CD4-positive, alpha-beta memory T cell (primary cell): ENCODE results near the gene NACC1. TPM values are rescaled to one million over a fixed set of nuclear protein-coding genes. Genes with fewer than 3 reads are reported as not detected.
A peak's percentile ranks its signal among the peaks of the same experiment; 100 is the strongest.

Experiments used
- CTCF ChIA-PET: fragments of 350-600 bp; sonication (Branson Sonifier 250); formaldehyde crosslinking; loops from one replicate; lab custom pipeline; 2021; ENCODE audit warnings: inconsistent platforms; ENCODE audit not compliant: partially characterized antibody; lab: Charles Lee
- POLR2A ChIA-PET: fragments of 350-600 bp; sonication (Branson Sonifier 250); formaldehyde crosslinking; loops from one replicate; lab custom pipeline; 2021; ENCODE audit not compliant: partially characterized antibody; lab: Charles Lee
- DNase-seq, 5 donors: peaks; one replicate each; pipeline versions ENCODE4 v3.0.0 to v3.0.0-alpha.2; 2020 to 2022; ENCODE audit warnings: mixed read lengths in 1 of 5
- H3K27ac ChIP-seq: one replicate; pipeline ENCODE4 v1.7.0; 2013; ENCODE audit warnings: low read depth, low read length
- H3K27me3 ChIP-seq: 2 replicates; pipeline ENCODE4 v1.7.0; 2013; ENCODE audit warnings: mild to moderate bottlenecking, low read length, moderate library complexity; ENCODE audit not compliant: insufficient read depth
- H3K36me3 ChIP-seq: 2 replicates; pipeline ENCODE4 v1.7.0; 2013; ENCODE audit warnings: mild to moderate bottlenecking, low read length, moderate library complexity; ENCODE audit not compliant: insufficient read depth
- H3K4me1 ChIP-seq: 2 replicates; pipeline ENCODE4 v1.7.0; 2013; ENCODE audit warnings: mild to moderate bottlenecking, low read length, moderate library complexity; ENCODE audit not compliant: insufficient read depth
- H3K4me3 ChIP-seq, 2 donors: one replicate each; pipeline ENCODE4 v1.7.0; 2013; ENCODE audit warnings: low read length in 2 of 2, mild to moderate bottlenecking in 1 of 2
- H3K9me3 ChIP-seq, 2 donors: one replicate each; pipeline ENCODE4 v1.7.0; 2013; ENCODE audit warnings: low read length in 2 of 2, control low read depth in 1 of 2; ENCODE audit not compliant: control insufficient read depth in 1 of 2
- H3K27ac Mint-ChIP-seq, 7 donors: one replicate each; pipeline ENCODE4 v1.8.0; 2020 to 2021; ENCODE audit warnings: mixed read lengths in 7 of 7, mild to moderate bottlenecking in 6 of 7, inconsistent platforms in 3 of 7, moderate library complexity in 3 of 7
- H3K27me3 Mint-ChIP-seq, 2 donors: one replicate each; pipeline ENCODE4 v1.8.0; 2020 to 2021; ENCODE audit warnings: mixed read lengths in 2 of 2
- H3K36me3 Mint-ChIP-seq, 2 donors: one replicate each; pipeline ENCODE4 v1.8.0; 2020 to 2021; ENCODE audit warnings: mixed read lengths in 2 of 2, inconsistent platforms in 1 of 2, mild to moderate bottlenecking in 1 of 2
- H3K4me1 Mint-ChIP-seq, 4 donors: one replicate each; pipeline ENCODE4 v1.8.0; 2020 to 2021; ENCODE audit warnings: mixed read lengths in 4 of 4, mild to moderate bottlenecking in 1 of 4
- H3K4me3 Mint-ChIP-seq, 8 donors: one replicate each; pipeline ENCODE4 v1.8.0; 2020 to 2021; ENCODE audit warnings: mixed read lengths in 8 of 8, mild to moderate bottlenecking in 7 of 8, moderate library complexity in 6 of 8, inconsistent platforms in 3 of 8
- H3K9me3 Mint-ChIP-seq, 8 donors: one replicate each; pipeline ENCODE4 v1.8.0; 2020 to 2021; ENCODE audit warnings: mixed read lengths in 8 of 8, mild to moderate bottlenecking in 5 of 8, inconsistent platforms in 3 of 8, moderate library complexity in 1 of 8
- intact Hi-C: fragments of 100-400 bp; cut with micrococcal nuclease; formaldehyde crosslinking; loops from one replicate; pipeline ENCODE4 v1.15.1; 2023
- polyA plus RNA-seq, 2 donors: library from polyadenylated mRNA; unstranded; fragments of 300-500 nt; fragmentation: Illumina TruSeq; gene quantifications; one replicate each; pipeline ENCODE4 v1.2.3, GENCODE V29; 2021
- total RNA-seq, 2 experiments: library from RNA; stranded (reverse); gene quantifications; one replicate each; pipeline ENCODE4 v1.2.3, GENCODE V29; 2021

Gene NACC1
- 10 to 100 TPM; 25.8 to 34.1 TPM for total RNA-seq
- polyA plus RNA-seq = 1 to 10 TPM in 1 of 2 donors, under 1 TPM in 1; 0.15 to 1.8 TPM

DNA sequence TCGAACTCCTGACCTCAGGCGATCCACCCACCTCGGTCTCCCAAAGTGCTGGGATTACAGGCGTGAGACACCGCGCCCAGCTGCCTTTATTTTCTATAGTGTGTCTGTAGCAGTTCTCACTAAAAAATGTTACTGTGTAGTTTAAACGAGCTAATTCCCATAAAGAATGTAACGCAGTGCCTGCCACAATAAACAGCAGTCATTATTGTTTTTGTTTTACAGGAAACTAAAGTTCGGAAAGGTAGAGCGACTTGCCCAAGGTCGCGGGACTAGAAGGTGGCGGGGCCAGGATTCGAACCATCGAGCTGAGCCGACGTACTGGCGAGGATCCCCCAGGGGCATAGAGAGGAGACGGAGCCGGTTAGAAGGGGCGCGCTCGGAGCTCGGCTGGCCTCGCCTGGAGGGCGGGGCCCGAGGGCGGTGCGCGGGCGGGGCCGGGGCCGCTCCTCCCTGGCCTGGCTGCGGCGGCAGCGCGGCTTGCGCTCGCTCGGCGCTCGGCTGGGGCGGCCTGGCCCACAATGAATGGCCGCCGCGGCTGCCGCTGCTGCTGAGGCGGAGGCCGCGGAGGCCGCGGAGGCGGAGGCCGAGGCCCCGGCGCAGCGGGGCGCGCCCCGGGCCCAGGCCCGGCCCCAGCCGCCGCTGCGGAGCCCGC, at the start of gene NACC1:
Gene NACC1, plus strand, starts transcription at position 493 of the 652 bp plus-strand sequence. CDS start 16,944 bp downstream, outside the sequence.
- peak; percentile 84 to 90 (median 88) for DNase-seq
- H3K36me3 Mint-ChIP-seq = peaks cover 0 to 19% of the 10 kb centered on the region in 2 donors
- Histone ChIP-seq H3K4me3 (peak within 1 kb of the TSS; percentile 79 to 94), H3K27me3 (no peaks in the 10 kb centered on the region), H3K27ac (peak within 1 kb of the TSS; percentile 65), H3K9me3 (no peaks in the 10 kb centered on the region), H3K4me1 (peaks cover 60% of the 10 kb centered on the region), H3K36me3 (peaks cover 5% of the 10 kb centered on the region)
- POLR2A ChIA-PET = interaction anchor here (0.6 to 7.2 kb wide), 20 partner anchors 13 to 1545 kb away, joined by 3 to 132 read pairs (median 4); partner anchors contain the start of genes CALR, IER2, JUNB and LYL1
- H3K27ac Mint-ChIP-seq = peak within 1 kb of the TSS; percentile 89 to 97 (median 92)
- peaks cover 0 to 2% (median 0%) of the 10 kb centered on the region in 8 donors for H3K9me3 Mint-ChIP-seq
- H3K4me1 Mint-ChIP-seq = peaks cover 22 to 67% (median 46%) of the 10 kb centered on the region in 4 donors
- CTCF ChIA-PET = interaction anchor here (0.6 to 5.1 kb wide), 7 partner anchors 13 to 160 kb away, joined by 3 to 35 read pairs (median 4); partner anchors contain the start of genes IER2 and STX10
- H3K27me3 Mint-ChIP-seq = no peaks in the 10 kb centered on the region
- intact Hi-C loops = loop anchor here (2.0 to 5.0 kb wide), 4 partner anchors 15 to 144 kb away; no protein-coding TSS in a partner anchor
- H3K4me3 Mint-ChIP-seq = peak within 1 kb of the TSS; percentile 91 to 98 (median 96)

- H3K4me3 Mint-ChIP-seq = no peak overlapping the region
- no peaks in the 10 kb centered on the region for H3K36me3 Mint-ChIP-seq
- Histone ChIP-seq H3K36me3 (no peaks in the 10 kb centered on the region), H3K4me1 (no peaks in the 10 kb centered on the region), H3K27ac (no peak overlapping the region), H3K9me3 (no peaks in the 10 kb centered on the region), H3K4me3 (no peak overlapping the region), H3K27me3 (no peaks in the 10 kb centered on the region)
- no peaks in the 10 kb centered on the region for H3K9me3 Mint-ChIP-seq
- DNase-seq = no peak
- ChIA-PET POLR2A (no interaction called here), CTCF (interaction anchor here (1.2 kb wide), 1 partner anchor 9 kb away, joined by 5 read pairs; no protein-coding TSS in a partner anchor)
- peaks cover 0 to 1% of the 10 kb centered on the region in 2 donors for H3K27me3 Mint-ChIP-seq
- peak overlapping the region in 2 of 7 donors; percentile 60 for H3K27ac Mint-ChIP-seq
- no peaks in the 10 kb centered on the region for H3K4me1 Mint-ChIP-seq
- intact Hi-C loops = no loop called here
These were observed 48.4 kb upstream of the NACC1 start for GRCh38 chr19:13069415-13070359.

DNA sequence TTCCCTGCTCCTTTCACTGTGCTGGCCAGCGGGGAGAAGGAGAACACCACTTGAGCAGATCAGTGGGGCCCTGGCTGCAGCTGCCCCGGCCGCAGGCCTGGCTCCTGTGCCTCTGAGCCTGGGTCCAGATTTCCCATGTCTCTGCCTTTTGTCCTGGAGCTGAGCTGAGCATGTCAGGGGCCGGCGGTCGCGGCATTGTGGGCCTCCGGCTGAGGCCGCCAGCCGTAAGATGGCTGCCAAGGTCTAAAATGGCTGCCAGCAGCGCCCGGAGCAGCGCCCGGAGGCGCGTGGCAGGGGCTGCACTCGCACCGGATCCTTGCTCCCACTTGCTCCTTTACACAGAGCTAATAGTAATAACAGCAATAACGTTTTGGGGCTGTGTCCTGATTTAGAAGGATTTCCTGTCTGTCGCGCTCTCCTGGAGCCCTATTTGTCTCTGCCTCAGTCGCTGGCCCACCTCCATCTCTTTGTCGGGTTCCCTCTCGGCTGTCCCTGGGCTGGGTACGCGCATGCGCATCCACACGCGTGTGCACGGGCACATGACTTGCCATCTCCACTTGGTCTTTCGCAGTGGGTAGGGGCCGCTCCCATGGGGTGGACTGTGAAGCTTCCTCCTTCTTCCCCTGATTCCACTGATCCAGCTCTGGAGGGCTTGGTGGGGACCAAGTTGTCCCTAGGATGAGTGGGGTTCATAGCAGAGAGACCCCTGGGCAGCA, 47.5 kb upstream of the NACC1 start:
- DNase-seq = no peak
- Histone ChIP-seq H3K27ac (no peak overlapping the region), H3K9me3 (no peaks in the 10 kb centered on the region), H3K4me1 (no peaks in the 10 kb centered on the region), H3K27me3 (no peaks in the 10 kb centered on the region), H3K4me3 (no peak overlapping the region), H3K36me3 (no peaks in the 10 kb centered on the region)
- Mint-ChIP-seq H3K4me1 (no peaks in the 10 kb centered on the region), H3K36me3 (no peaks in the 10 kb centered on the region), H3K27ac (peak overlapping the region in 1 of 7 donors; percentile 53), H3K4me3 (no peak overlapping the region), H3K27me3 (peaks cover 0 to 1% of the 10 kb centered on the region in 2 donors), H3K9me3 (no peaks in the 10 kb centered on the region)
- CTCF ChIA-PET = interaction anchor here (1.1 to 1.2 kb wide), 2 partner anchors 9 to 10 kb away, joined by 5 read pairs; no protein-coding TSS in a partner anchor
- POLR2A ChIA-PET = no interaction called here
- intact Hi-C loops = no loop called here

GRCh38 chr19:13071444-13072187, 46.4 kb upstream of the NACC1 start:
- Mint-ChIP-seq H3K4me3 (no peak overlapping the region), H3K27ac (no peak overlapping the region), H3K36me3 (no peaks in the 10 kb centered on the region), H3K27me3 (peaks cover 0 to 1% of the 10 kb centered on the region in 2 donors), H3K4me1 (no peaks in the 10 kb centered on the region), H3K9me3 (no peaks in the 10 kb centered on the region)
- ChIA-PET POLR2A (no interaction called here), CTCF (interaction anchor here (1.1 kb wide), 1 partner anchor 10 kb away, joined by 5 read pairs; no protein-coding TSS in a partner anchor)
- no peaks in the 10 kb centered on the region for H3K36me3 ChIP-seq
- no peaks in the 10 kb centered on the region for H3K4me1 ChIP-seq
- no peaks in the 10 kb centered on the region for H3K27me3 ChIP-seq
- no peak for DNase-seq
- intact Hi-C loops = no loop called here
- H3K27ac ChIP-seq = no peak overlapping the region
- H3K4me3 ChIP-seq = no peak overlapping the region
- no peaks in the 10 kb centered on the region for H3K9me3 ChIP-seq

GRCh38 chr19:13072188-13072908, 45.7 kb upstream of the NACC1 start:
- Mint-ChIP-seq H3K36me3 (no peaks in the 10 kb centered on the region), H3K9me3 (no peaks in the 10 kb centered on the region), H3K4me3 (no peak overlapping the region), H3K27ac (no peak overlapping the region), H3K27me3 (peaks cover 0 to 1% of the 10 kb centered on the region in 2 donors), H3K4me1 (no peaks in the 10 kb centered on the region)
- POLR2A ChIA-PET = no interaction called here
- no peak overlapping the region for H3K4me3 ChIP-seq
- H3K27ac ChIP-seq = no peak overlapping the region
- CTCF ChIA-PET = no interaction called here
- H3K4me1 ChIP-seq = no peaks in the 10 kb centered on the region
- H3K9me3 ChIP-seq = no peaks in the 10 kb centered on the region
- intact Hi-C loops = no loop called here
- no peaks in the 10 kb centered on the region for H3K27me3 ChIP-seq
- no peak for DNase-seq
- H3K36me3 ChIP-seq = no peaks in the 10 kb centered on the region

DNA sequence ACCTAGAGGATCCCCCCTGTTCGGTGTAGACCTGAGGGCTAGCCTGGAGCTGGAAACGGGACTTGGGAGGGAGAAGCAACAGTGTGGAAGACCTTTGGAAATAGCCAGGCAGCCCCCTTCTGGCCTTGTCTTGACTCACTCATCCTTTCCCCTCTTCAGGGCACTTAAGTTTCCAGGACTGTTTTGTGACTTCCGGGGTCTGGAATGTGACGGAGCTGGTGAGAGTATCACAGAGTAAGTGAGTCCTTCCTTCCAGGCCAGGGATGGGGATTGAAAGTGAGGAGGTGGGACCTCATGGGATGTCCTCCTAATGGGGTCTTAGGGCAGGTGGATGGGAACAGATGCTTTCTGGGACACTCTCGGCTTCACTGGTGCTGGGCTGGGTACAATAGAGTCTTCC, 44.8 kb upstream of the NACC1 start:
- ChIA-PET POLR2A (no interaction called here), CTCF (interaction anchor here (1.7 kb wide), 1 partner anchor 12 kb away, joined by 7 read pairs; no protein-coding TSS in a partner anchor)
- no peak overlapping the region for H3K27ac ChIP-seq
- no peaks in the 10 kb centered on the region for H3K9me3 Mint-ChIP-seq
- no peaks in the 10 kb centered on the region for H3K4me1 Mint-ChIP-seq
- no peaks in the 10 kb centered on the region for H3K9me3 ChIP-seq
- no peaks in the 10 kb centered on the region for H3K36me3 ChIP-seq
- no peaks in the 10 kb centered on the region for H3K27me3 ChIP-seq
- H3K4me1 ChIP-seq = no peaks in the 10 kb centered on the region
- no peak overlapping the region for H3K4me3 Mint-ChIP-seq
- no peaks in the 10 kb centered on the region for H3K36me3 Mint-ChIP-seq
- intact Hi-C loops = no loop called here
- no peak overlapping the region for H3K27ac Mint-ChIP-seq
- H3K27me3 Mint-ChIP-seq = peaks cover 0 to 1% of the 10 kb centered on the region in 2 donors
- DNase-seq = no peak
- no peak overlapping the region for H3K4me3 ChIP-seq
